HG03066 (cell line): Measurements from ENCODE around the gene NDUFB10.

Experiments
- ATAC-seq: cut with Tn5 transposase; IDR thresholded peaks from one replicate; pipeline ENCODE4 v1.9.1; 2021; ENCODE audit warnings: low read depth; ENCODE audit not compliant: unreplicated experiment

The NDUFB10 gene

GRCh38 chr16:1982013-1982433 is 22.7 kb downstream of the NDUFB10 start:
- no peak for ATAC-seq

GRCh38 chr16:1982991-1983543 is 23.7 kb downstream of the NDUFB10 start:
- no peak for ATAC-seq

- ATAC-seq: peak; percentile 75
Observed at GRCh38 chr16:1983544-1984346, 24.4 kb downstream of the NDUFB10 start, which contains the start of gene GFER. Gene GFER (plus strand): TSS chr16:1984193. CDS start chr16:1984219, 26 bp downstream.

GRCh38 chr16:1984347-1985225 is 25.2 kb downstream of the NDUFB10 start:
- no peak for ATAC-seq

- no peak for ATAC-seq
Observed at GRCh38 chr16:1985466-1986150, 26.3 kb downstream of the NDUFB10 start.

GRCh38 chr16:1987198-1987597 is 27.9 kb downstream of the NDUFB10 start:
- ATAC-seq: no peak

- ATAC-seq: no peak
Observed at GRCh38 chr16:1989209-1990100, 30.1 kb downstream of the NDUFB10 start, which contains the start of gene SYNGR3. Gene SYNGR3 (plus strand): TSS chr16:1989970. CDS start chr16:1990103, 133 bp downstream.

GRCh38 chr16:1990101-1990350 is 30.7 kb downstream of the NDUFB10 start:
- no peak for ATAC-seq

GRCh38 chr16:1990351-1991134 is 31.2 kb downstream of the NDUFB10 start:
- no peak for ATAC-seq

- ATAC-seq: no peak
Observed at GRCh38 chr16:1991135-1991551, 31.8 kb downstream of the NDUFB10 start.

- ATAC-seq: no peak
Observed at GRCh38 chr16:1991588-1991947, 32.2 kb downstream of the NDUFB10 start.

- peak; percentile 38 for ATAC-seq
Observed at GRCh38 chr16:1991948-1992703, 32.8 kb downstream of the NDUFB10 start.

GRCh38 chr16:1992704-1993317 is 33.5 kb downstream of the NDUFB10 start:
- ATAC-seq: no peak

GRCh38 chr16:1993731-1994131 is 34.4 kb downstream of the NDUFB10 start:
- no peak for ATAC-seq

- ATAC-seq: no peak
Observed at GRCh38 chr16:1997494-1998359, 38.4 kb downstream of the NDUFB10 start.

- ATAC-seq: no peak
Observed at GRCh38 chr16:1998360-1998835, 39.1 kb downstream of the NDUFB10 start.
